Measurements from ENCODE around the gene KCNQ1. TPM values are rescaled to one million over a fixed set of nuclear protein-coding genes. Genes with fewer than 3 reads are reported as not detected.
A peak's percentile ranks its signal among the peaks of the same experiment; 100 is the strongest.

The KCNQ1 gene
- total RNA-seq, 1 experiment from 2014 or later = 10.7 TPM

DNA sequence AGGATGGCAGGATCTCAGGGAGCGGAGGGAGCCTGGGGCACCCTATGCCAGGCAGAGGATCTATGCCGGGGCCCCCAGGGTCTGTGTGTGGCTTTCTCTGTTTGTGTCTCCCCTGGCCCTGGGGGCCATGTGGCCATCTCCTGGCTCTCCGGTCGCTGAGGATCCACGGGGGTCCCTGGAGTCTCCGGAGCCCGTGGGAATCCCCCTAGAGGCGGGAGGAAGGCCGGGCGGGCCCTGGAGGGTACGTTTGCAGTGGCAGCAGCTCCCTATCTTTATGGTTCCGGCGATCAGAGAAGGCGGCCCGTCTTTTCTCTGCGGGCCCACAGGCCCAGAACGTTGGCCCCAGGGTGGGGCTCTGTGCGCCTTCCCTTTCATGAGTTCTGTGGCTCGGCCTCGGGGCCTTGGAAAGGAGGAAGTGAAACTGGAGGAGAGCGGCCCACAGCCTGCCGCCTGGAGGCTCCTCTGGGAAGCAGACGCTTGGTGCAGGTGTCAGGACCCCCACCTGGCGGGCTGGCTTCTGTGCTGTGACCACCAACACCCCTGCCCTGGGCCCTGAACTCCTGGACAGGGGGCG, 82.1 kb downstream of the KCNQ1 start:
- Histone ChIP-seq H3K79me2 (ENCODE audit: insufficient read depth, low read length) (no peaks in the 10 kb centered on the region), H3K9me3 (ENCODE audit: control insufficient read depth in 1 of 2, insufficient read depth in 1 of 2, low read depth in 1 of 2, low read length in 2 of 2) (no peaks in the 10 kb centered on the region), H3K36me3 (ENCODE audit: control insufficient read depth in 1 of 2, insufficient read depth in 2 of 2, low read length in 2 of 2) (no peaks in the 10 kb centered on the region), H3K27me3 (ENCODE audit: insufficient read depth, low read length) (no peaks in the 10 kb centered on the region), H2AFZ (ENCODE audit: low read depth, low read length, poor library complexity, severe bottlenecking) (no peak overlapping the region), H4K20me1 (ENCODE audit: insufficient read depth) (no peaks in the 10 kb centered on the region), H3K4me2 (ENCODE audit: low read length) (no peak overlapping the region), H3K9me2 (ENCODE audit: insufficient read depth) (no peaks in the 10 kb centered on the region), H3K27ac (ENCODE audit: low read depth, low read length) (no peak overlapping the region), H3K4me3 (replicated peaks in 1 of 2; ENCODE audit: low read depth in 1 of 2, low read length in 2 of 2) (no peak overlapping the region), H3K4me1 (ENCODE audit: control insufficient read depth in 1 of 2, insufficient read depth in 2 of 2, low read length in 2 of 2) (no peaks in the 10 kb centered on the region), H3K9ac (ENCODE audit: low read length) (no peak overlapping the region)
- BruUV-seq (replicated peaks) = no TSS peak
- DNase-seq (ENCODE audit: low read depth, low spot score) (no peak), ATAC-seq (no peak)
- POLR2A ChIA-PET = no interaction called here
- intact Hi-C loops (cut with micrococcal nuclease) = no loop called here
- CTCF ChIA-PET = no interaction called here
- RAD21 ChIA-PET (ENCODE audit: low non-redundant PET in 1 of 2, low total read pairs in 2 of 2, uncharacterized antibody in 2 of 2, unreplicated experiment in 2 of 2) = no interaction called here
- TF ChIP-seq FOSL1 (IDR thresholded peaks at IDR 0.05; ENCODE audit: low read depth) (no peak), YY1 (IDR thresholded peaks at IDR 0.05; ENCODE audit: extremely low read depth, insufficient replicate concordance, low read depth, low read length) (no peak), TCF7L2 (IDR thresholded peaks at IDR 0.05; ENCODE audit: borderline replicate concordance, extremely low read depth, insufficient read depth, insufficient read length) (peak; percentile 96)

DNA sequence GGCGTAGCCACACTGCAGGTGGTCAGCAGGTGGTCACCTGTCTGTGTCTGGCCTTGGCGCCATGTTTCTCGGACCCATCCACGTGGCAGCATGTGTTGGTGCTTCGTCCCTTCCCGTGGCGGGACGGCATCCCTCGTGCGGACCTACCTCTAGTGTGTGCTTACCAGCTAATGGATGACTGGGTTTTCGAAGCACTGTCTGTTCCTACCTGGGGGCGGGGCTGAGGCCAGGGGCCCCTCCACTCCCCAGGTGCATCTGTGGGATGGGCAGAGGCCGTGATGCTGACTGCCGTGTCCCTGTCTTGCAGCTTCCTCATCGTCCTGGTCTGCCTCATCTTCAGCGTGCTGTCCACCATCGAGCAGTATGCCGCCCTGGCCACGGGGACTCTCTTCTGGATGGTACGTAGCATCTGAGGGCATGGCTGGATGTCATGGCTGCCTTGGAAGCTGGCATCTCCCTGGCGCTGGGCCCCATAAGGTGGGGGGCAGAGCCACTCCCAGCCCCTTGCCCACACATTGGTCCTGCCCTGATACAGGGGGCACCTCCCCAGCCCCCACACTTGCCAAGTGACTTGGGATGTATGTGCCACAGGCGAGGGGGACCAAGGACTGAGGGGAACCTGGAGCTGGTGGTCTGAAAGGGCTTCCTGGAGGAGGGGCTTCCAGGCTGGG, 82.9 kb downstream of the KCNQ1 start:
- TF ChIP-seq SIN3A (IDR thresholded peaks at IDR 0.05; ENCODE audit: low read depth) (no peak), CBX3 (IDR thresholded peaks at IDR 0.05; ENCODE audit: low read depth) (no peak), SRF (IDR thresholded peaks at IDR 0.05; ENCODE audit: low read depth) (no peak), ZFX (IDR thresholded peaks at IDR 0.05) (no peak), CEBPB (IDR thresholded peaks at IDR 0.05; ENCODE audit: low read depth) (no peak), JUND (IDR thresholded peaks at IDR 0.05) (no peak), FOSL1 (IDR thresholded peaks at IDR 0.05; ENCODE audit: low read depth) (no peak), TCF7L2 (IDR thresholded peaks at IDR 0.05; ENCODE audit: borderline replicate concordance, extremely low read depth, insufficient read depth, insufficient read length) (no peak), EGR1 (IDR thresholded peaks at IDR 0.05; ENCODE audit: low read depth) (no peak), SP1 (IDR thresholded peaks at IDR 0.05; ENCODE audit: low read depth) (no peak), ELF1 (IDR thresholded peaks at IDR 0.05; ENCODE audit: borderline replicate concordance, low read depth) (no peak), ZNF274 (IDR thresholded peaks at IDR 0.05; ENCODE audit: low read depth, low read length) (no peak), EZH2phosphoT487 (IDR thresholded peaks at IDR 0.05; ENCODE audit: borderline replicate concordance) (no peak), RAD21 (IDR thresholded peaks at IDR 0.05; ENCODE audit: low read depth) (no peak), YY1 (IDR thresholded peaks at IDR 0.05; ENCODE audit: extremely low read depth, insufficient replicate concordance, low read depth, low read length) (no peak), EZH2 (IDR thresholded peaks at IDR 0.05) (no peak), POLR2AphosphoS5 (IDR thresholded peaks at IDR 0.05; ENCODE audit: low read depth, low read length) (no peak)
- TF ChIP-seq, protein P1, sequence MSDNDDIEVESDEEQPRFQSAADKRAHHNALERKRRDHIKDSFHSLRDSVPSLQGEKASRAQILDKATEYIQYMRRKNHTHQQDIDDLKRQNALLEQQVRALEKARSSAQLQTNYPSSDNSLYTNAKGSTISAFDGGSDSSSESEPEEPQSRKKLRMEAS (IDR thresholded peaks at IDR 0.05) = no peak

More for the DNA sequence above, 82.9 kb downstream of the KCNQ1 start:
- POLR2A ChIA-PET = no interaction called here
- Histone ChIP-seq H3K9ac (ENCODE audit: low read length) (no peak overlapping the region), H3K79me2 (ENCODE audit: insufficient read depth, low read length) (no peaks in the 10 kb centered on the region), H3K27ac (ENCODE audit: low read depth, low read length) (no peak overlapping the region), H3K9me2 (ENCODE audit: insufficient read depth) (no peaks in the 10 kb centered on the region), H4K20me1 (ENCODE audit: insufficient read depth) (no peaks in the 10 kb centered on the region), H3K4me2 (ENCODE audit: low read length) (no peak overlapping the region), H3K9me3 (ENCODE audit: control insufficient read depth in 1 of 2, insufficient read depth in 1 of 2, low read depth in 1 of 2, low read length in 2 of 2) (no peaks in the 10 kb centered on the region), H3K36me3 (ENCODE audit: control insufficient read depth in 1 of 2, insufficient read depth in 2 of 2, low read length in 2 of 2) (no peaks in the 10 kb centered on the region), H3K4me3 (replicated peaks in 1 of 2; ENCODE audit: low read depth in 1 of 2, low read length in 2 of 2) (no peak overlapping the region), H2AFZ (ENCODE audit: low read depth, low read length, poor library complexity, severe bottlenecking) (no peak overlapping the region), H3K4me1 (ENCODE audit: control insufficient read depth in 1 of 2, insufficient read depth in 2 of 2, low read length in 2 of 2) (peaks cover 3 to 6% of the 10 kb centered on the region in 2 experiments; a peak in 3 of 4 replicates), H3K27me3 (ENCODE audit: insufficient read depth, low read length) (no peaks in the 10 kb centered on the region)
- no peak for DNase-seq (ENCODE audit: low read depth, low spot score)
- BruUV-seq (replicated peaks) = no TSS peak
- RAD21 ChIA-PET (ENCODE audit: low non-redundant PET in 1 of 2, low total read pairs in 2 of 2, uncharacterized antibody in 2 of 2, unreplicated experiment in 2 of 2) = no interaction called here
- intact Hi-C loops (cut with micrococcal nuclease) = no loop called here
- CTCF ChIA-PET = interaction anchor here (0.8 kb wide), 1 partner anchor 363 kb away, joined by 3 read pairs; no protein-coding TSS in a partner anchor
- no peak for ATAC-seq
